Effector memory CD8-positive, alpha-beta T cell (primary cell): ENCODE data around the gene KCNH2.

Experiments
- ATAC-seq: fragments of 150-1000 bp; cut with Tn5 transposase; replicated peaks from 2 replicates; pipeline ENCODE4 v1.10.0; 2021; ENCODE audit warnings: mild to moderate bottlenecking, moderate library complexity
- DNase-seq, 3 experiments: peaks; one replicate each; pipeline ENCODE4 v3.0.0; 2021
- H3K27ac Mint-ChIP-seq, 2 donors: one replicate each; pipeline ENCODE4 v1.8.0; 2022; ENCODE audit warnings: mild to moderate bottlenecking in 2 of 2, mixed read lengths in 2 of 2, moderate library complexity in 2 of 2
- H3K27me3 Mint-ChIP-seq, 2 donors: one replicate each; pipeline ENCODE4 v1.8.0; 2022; ENCODE audit warnings: mixed read lengths in 2 of 2
- H3K36me3 Mint-ChIP-seq: one replicate; pipeline ENCODE4 v1.8.0; 2022; ENCODE audit warnings: mild to moderate bottlenecking, moderate library complexity, mixed read lengths; ENCODE audit not compliant: insufficient read depth
- H3K4me1 Mint-ChIP-seq, 2 donors: one replicate each; pipeline ENCODE4 v1.8.0; 2022; ENCODE audit warnings: low read depth in 2 of 2, mixed read lengths in 2 of 2
- H3K4me3 Mint-ChIP-seq, 2 donors: one replicate each; pipeline ENCODE4 v1.8.0; 2022; ENCODE audit warnings: mild to moderate bottlenecking in 2 of 2, mixed read lengths in 2 of 2, moderate library complexity in 2 of 2
- H3K9me3 Mint-ChIP-seq, 2 donors: one replicate each; pipeline ENCODE4 v1.8.0; 2022; ENCODE audit warnings: mixed read lengths in 2 of 2

KCNH2 gene

DNA sequence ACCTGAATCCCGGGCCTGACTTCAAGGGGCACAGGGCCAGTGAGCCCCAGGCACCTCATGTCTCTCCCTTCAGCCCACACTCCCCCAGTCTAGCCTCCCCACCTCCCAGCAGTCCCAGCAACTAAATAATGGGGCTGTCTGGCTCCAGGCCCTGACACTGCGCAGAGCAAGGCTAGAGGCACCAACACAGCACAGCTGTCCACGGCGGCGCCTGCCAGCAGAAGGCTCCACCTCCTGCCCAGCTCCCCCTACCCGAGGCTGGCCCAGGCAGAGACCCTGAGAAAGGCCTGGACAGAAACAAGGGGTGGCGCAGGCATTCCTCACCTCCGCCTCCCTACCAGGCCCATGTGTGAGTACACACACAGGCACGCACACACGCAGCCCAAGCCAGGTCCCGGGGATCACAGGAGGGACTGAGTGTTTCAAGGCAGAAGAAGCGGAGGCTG, 6.1 kb downstream of the KCNH2 start:
- no peak for DNase-seq
- peaks cover 15 to 24% of the 10 kb centered on the region in 2 donors for H3K27me3 Mint-ChIP-seq
- H3K4me1 Mint-ChIP-seq, result peaks cover 14 to 16% of the 10 kb centered on the region in 2 donors
- no peak overlapping the region for H3K4me3 Mint-ChIP-seq
- H3K9me3 Mint-ChIP-seq, result no peaks in the 10 kb centered on the region
- ATAC-seq, result no peak
- H3K36me3 Mint-ChIP-seq, result peaks cover 10% of the 10 kb centered on the region
- no peak overlapping the region for H3K27ac Mint-ChIP-seq

DNA sequence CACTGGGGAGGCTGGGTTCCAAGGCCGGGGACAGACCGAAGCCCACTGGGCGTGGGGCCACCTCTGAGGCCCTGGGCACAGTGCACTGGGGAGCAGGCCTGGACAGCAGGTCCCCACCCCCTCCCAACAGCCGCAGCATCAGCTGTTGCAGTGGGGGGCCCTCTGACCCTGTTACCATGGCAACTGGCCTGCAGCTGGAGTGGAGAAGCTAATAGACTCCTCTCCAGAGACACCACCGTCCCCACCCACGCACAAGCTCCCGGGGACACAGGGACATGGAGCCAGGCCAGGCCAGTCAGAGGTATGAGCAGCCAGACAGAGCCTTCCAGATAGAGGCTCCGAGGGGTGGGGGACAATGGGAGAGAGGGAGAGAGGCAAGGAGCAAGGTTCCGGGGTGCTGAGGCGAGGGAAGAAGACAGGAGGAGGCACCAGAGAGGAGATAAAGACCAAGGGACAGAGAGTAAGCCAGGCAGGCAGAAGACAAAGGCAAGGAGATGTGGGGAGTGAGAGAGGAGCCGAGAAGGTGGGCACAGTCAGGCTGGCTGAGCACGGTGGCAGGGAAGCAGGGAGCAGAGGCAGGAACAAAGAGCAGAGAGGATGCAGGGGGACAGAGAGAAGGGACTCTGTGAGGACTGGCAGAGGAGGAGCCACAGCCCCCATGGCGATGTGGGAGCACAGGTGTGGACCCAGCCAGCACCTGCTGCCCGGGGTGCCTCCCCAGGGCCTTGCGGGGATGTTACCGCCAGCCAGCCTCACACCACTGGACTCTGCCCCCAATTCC, 6.7 kb downstream of the KCNH2 start:
- peaks cover 9 to 12% of the 10 kb centered on the region in 2 donors for H3K4me1 Mint-ChIP-seq
- H3K36me3 Mint-ChIP-seq, result peaks cover 8% of the 10 kb centered on the region
- H3K27ac Mint-ChIP-seq, result no peak overlapping the region
- no peaks in the 10 kb centered on the region for H3K9me3 Mint-ChIP-seq
- DNase-seq, result no peak
- no peak overlapping the region for H3K4me3 Mint-ChIP-seq
- ATAC-seq, result no peak
- H3K27me3 Mint-ChIP-seq, result peaks cover 9 to 18% of the 10 kb centered on the region in 2 donors

- no peak for ATAC-seq
- DNase-seq, result no peak
- Mint-ChIP-seq H3K4me1 (peaks cover 8 to 9% of the 10 kb centered on the region in 2 donors), H3K4me3 (no peak overlapping the region), H3K9me3 (no peaks in the 10 kb centered on the region), H3K27me3 (peaks cover 5 to 14% of the 10 kb centered on the region in 2 donors), H3K36me3 (peaks cover 8% of the 10 kb centered on the region), H3K27ac (no peak overlapping the region)
These were observed 7.7 kb downstream of the KCNH2 start for GRCh38 chr7:150970424-150970823.

- no peak overlapping the region for H3K27ac Mint-ChIP-seq
- H3K4me3 Mint-ChIP-seq, result no peak overlapping the region
- H3K36me3 Mint-ChIP-seq, result peaks cover 5% of the 10 kb centered on the region
- ATAC-seq (no peak), DNase-seq (no peak)
- H3K4me1 Mint-ChIP-seq, result peaks cover 3 to 6% of the 10 kb centered on the region in 2 donors
- peaks cover 11 to 22% of the 10 kb centered on the region in 2 donors for H3K27me3 Mint-ChIP-seq
- no peaks in the 10 kb centered on the region for H3K9me3 Mint-ChIP-seq
These were observed 8.6 kb downstream of the KCNH2 start for GRCh38 chr7:150969475-150969874.

DNA sequence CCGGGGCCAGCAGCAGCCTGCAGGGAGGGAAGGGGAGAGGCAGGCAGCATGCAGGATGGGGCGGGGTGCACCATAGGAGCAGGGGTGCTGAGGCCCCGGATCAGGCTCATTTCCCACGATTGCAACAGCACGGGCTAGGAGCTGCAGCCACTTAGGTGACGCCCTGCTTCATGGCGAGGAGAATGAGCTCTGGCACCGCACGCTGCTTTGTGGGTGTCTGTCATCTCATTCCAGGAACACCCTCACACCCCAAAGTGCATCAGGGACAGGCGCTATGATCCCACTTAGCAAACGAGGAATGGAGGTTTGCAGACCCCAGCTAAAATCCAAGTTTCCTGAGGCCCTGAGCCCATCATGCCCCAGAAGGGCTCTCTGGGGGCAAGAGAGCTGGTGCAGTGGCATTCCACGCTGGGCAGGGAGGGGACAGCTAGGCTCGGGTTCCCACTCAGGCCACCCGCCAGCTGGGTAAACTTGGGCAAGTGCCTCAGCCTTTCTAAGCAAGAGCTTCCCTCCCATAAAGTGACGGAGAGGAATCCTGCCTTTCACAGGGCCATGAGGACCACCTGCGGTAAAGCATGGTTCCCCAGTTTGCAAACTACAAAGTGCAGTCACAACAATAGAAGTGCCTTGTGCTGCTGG, 9.3 kb downstream of the KCNH2 start:
- Mint-ChIP-seq H3K27ac (no peak overlapping the region), H3K27me3 (peaks cover 11 to 28% of the 10 kb centered on the region in 2 donors)

GRCh38 chr7:150968056-150968733, 9.9 kb downstream of the KCNH2 start:
- H3K36me3 Mint-ChIP-seq, result no peaks in the 10 kb centered on the region
- H3K27me3 Mint-ChIP-seq, result peaks cover 11 to 34% of the 10 kb centered on the region in 2 donors
- DNase-seq, result no peak
- no peak for ATAC-seq
- H3K4me3 Mint-ChIP-seq, result no peak overlapping the region
- peaks cover 0 to 3% of the 10 kb centered on the region in 2 donors for H3K4me1 Mint-ChIP-seq
- no peak overlapping the region for H3K27ac Mint-ChIP-seq
- no peaks in the 10 kb centered on the region for H3K9me3 Mint-ChIP-seq

More for the DNA sequence above, 9.3 kb downstream of the KCNH2 start:
- H3K4me3 Mint-ChIP-seq, result no peak overlapping the region
- peaks cover 0 to 3% of the 10 kb centered on the region in 2 donors for H3K4me1 Mint-ChIP-seq
- DNase-seq (no peak), ATAC-seq (no peak)
- H3K36me3 Mint-ChIP-seq, result peaks cover 2% of the 10 kb centered on the region
- H3K9me3 Mint-ChIP-seq, result no peaks in the 10 kb centered on the region

DNA sequence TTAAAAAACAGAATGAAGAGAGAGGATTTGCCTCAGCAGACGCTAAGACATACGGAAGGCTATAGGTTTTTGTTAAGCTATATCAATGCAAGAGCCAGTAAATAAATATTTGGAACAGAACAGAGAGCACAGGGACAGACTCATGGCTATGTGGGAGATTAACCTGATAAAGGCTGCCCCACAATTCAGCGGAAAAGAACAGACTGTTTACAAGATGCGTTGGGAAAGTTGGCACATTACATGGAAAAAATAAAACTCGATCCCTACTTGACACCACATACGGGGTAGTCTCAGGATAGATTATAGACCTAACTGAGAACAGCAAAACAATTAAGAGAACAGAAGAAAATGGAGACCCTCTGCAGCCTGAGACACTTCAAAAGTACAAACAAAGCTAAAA, 10.8 kb downstream of the KCNH2 start:
- H3K9me3 Mint-ChIP-seq, result no peaks in the 10 kb centered on the region
- H3K4me3 Mint-ChIP-seq, result no peak overlapping the region
- peaks cover 2 to 3% of the 10 kb centered on the region in 2 donors for H3K4me1 Mint-ChIP-seq
- no peak overlapping the region for H3K27ac Mint-ChIP-seq
- peaks cover 20 to 42% of the 10 kb centered on the region in 2 donors for H3K27me3 Mint-ChIP-seq
- no peak for DNase-seq
- ATAC-seq, result no peak
- no peaks in the 10 kb centered on the region for H3K36me3 Mint-ChIP-seq

- Mint-ChIP-seq H3K4me1 (peaks cover 2 to 3% of the 10 kb centered on the region in 2 donors), H3K36me3 (no peaks in the 10 kb centered on the region), H3K27me3 (peaks cover 24 to 56% of the 10 kb centered on the region in 2 donors), H3K9me3 (no peaks in the 10 kb centered on the region), H3K27ac (peak overlapping the region in 1 of 2 donors; percentile 49), H3K4me3 (no peak overlapping the region)
- no peak for DNase-seq
- ATAC-seq, result no peak
These were observed 12.1 kb downstream of the KCNH2 start for GRCh38 chr7:150966002-150966401.

DNA sequence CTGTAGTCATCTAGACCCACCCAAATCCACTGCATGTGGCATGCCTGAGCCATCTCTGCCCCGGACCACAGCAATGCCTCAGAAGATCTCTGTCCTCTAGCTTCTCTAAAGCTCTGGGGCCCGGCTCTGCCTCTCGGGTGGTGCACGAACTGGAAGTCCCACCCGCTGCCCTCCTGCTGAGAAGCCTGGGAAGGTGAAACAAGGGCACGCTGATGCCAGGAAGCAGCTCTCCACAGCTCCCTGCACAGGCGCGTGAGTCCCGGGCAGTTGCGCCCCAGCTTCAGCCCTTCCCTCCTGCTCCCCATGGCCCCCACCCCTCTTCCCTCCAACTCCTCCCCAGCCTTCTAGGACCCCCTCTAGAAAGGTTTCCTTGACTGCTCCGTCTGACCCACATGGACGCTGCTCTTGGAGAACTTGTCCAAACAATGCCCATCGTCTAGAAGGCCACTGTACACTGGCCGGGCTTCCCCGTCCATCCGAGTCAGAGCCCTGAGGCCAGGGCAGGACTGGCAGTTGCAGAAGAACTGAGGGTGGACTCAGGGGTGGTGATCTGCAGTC, 12.8 kb downstream of the KCNH2 start:
- Mint-ChIP-seq H3K36me3 (no peaks in the 10 kb centered on the region), H3K27me3 (peaks cover 31 to 59% of the 10 kb centered on the region in 2 donors), H3K27ac (peak overlapping the region in 1 of 2 donors; percentile 49), H3K4me1 (peaks cover 2 to 3% of the 10 kb centered on the region in 2 donors), H3K9me3 (no peaks in the 10 kb centered on the region), H3K4me3 (no peak overlapping the region)
- ATAC-seq, result no peak
- DNase-seq, result no peak

GRCh38 chr7:150964593-150965111, 13.5 kb downstream of the KCNH2 start:
- no peak for ATAC-seq

GRCh38 chr7:150963707-150964559, 14.2 kb downstream of the KCNH2 start:
- Mint-ChIP-seq H3K4me1 (peaks cover 2 to 3% of the 10 kb centered on the region in 2 donors), H3K27me3 (peaks cover 44 to 70% of the 10 kb centered on the region in 2 donors), H3K4me3 (no peak overlapping the region), H3K27ac (no peak overlapping the region), H3K36me3 (no peaks in the 10 kb centered on the region), H3K9me3 (no peaks in the 10 kb centered on the region)
- no peak for ATAC-seq
- no peak for DNase-seq

More at GRCh38 chr7:150964593-150965111, 13.5 kb downstream of the KCNH2 start:
- Mint-ChIP-seq H3K27ac (no peak overlapping the region), H3K9me3 (no peaks in the 10 kb centered on the region), H3K4me1 (peaks cover 2 to 3% of the 10 kb centered on the region in 2 donors), H3K36me3 (no peaks in the 10 kb centered on the region), H3K27me3 (peaks cover 37 to 63% of the 10 kb centered on the region in 2 donors), H3K4me3 (no peak overlapping the region)
- DNase-seq, result no peak

- Mint-ChIP-seq H3K9me3 (no peaks in the 10 kb centered on the region), H3K4me1 (peaks cover 0 to 2% of the 10 kb centered on the region in 2 donors), H3K4me3 (no peak overlapping the region), H3K36me3 (no peaks in the 10 kb centered on the region), H3K27ac (no peak overlapping the region), H3K27me3 (peaks cover 49 to 78% of the 10 kb centered on the region in 2 donors)
- peak; percentile 47 to 50 (median 48) for DNase-seq
- peak; percentile 95 for ATAC-seq
These were observed 15.3 kb downstream of the KCNH2 start for GRCh38 chr7:150962553-150963399.
